Fibroblast of lung (primary cell): ENCODE measurements around the gene FUBP1. TPM values are rescaled to one million over a fixed set of nuclear protein-coding genes. Genes with fewer than 3 reads are reported as not detected.

Source experiments
- DNase-seq, 2 donors: peaks; one replicate each; pipeline versions ENCODE4 v3.0.0 to v3.0.0-alpha.2; 2010; ENCODE audit warnings: low read depth in 2 of 2
- H2AFZ ChIP-seq: 2 replicates; pipeline ENCODE4 v1.5.1; 2012; ENCODE audit warnings: low read length, control low read depth, inconsistent platforms
- H3K27ac ChIP-seq: 2 replicates; pipeline ENCODE4 v1.5.1; 2011; ENCODE audit warnings: low read length, control low read depth; ENCODE audit not compliant: insufficient read depth
- H3K27me3 ChIP-seq: 2 replicates; pipeline ENCODE4 v1.5.1; 2011; ENCODE audit warnings: mild to moderate bottlenecking, low read length; ENCODE audit not compliant: control insufficient read depth, insufficient read depth
- H3K36me3 ChIP-seq: 2 replicates; pipeline ENCODE4 v1.5.1; 2011; ENCODE audit warnings: low read length; ENCODE audit not compliant: control insufficient read depth, insufficient read depth
- H3K4me1 ChIP-seq: 2 replicates; pipeline ENCODE4 v1.5.1; 2011; ENCODE audit warnings: low read length; ENCODE audit not compliant: control insufficient read depth, insufficient read depth; ENCODE audit errors: extremely low read depth
- H3K4me2 ChIP-seq: 2 replicates; pipeline ENCODE4 v1.5.1; 2011; ENCODE audit warnings: low read length, control low read depth; ENCODE audit not compliant: insufficient read depth; ENCODE audit errors: extremely low read depth
- H3K4me3 ChIP-seq, 4 experiments: fragments of 200-600 bp in 1 of 4; sonication (generic) in 1 of 4; replicated peaks in 1 of 4; 2 replicates each; pipeline ENCODE4 v1.5.1; 2011 to 2016; ENCODE audit warnings: low read length in 4 of 4, low read depth in 3 of 4, mild to moderate bottlenecking in 3 of 4, control low read depth in 2 of 4, inconsistent platforms in 1 of 4, mixed read lengths in 1 of 4; ENCODE audit not compliant: insufficient read depth in 1 of 4; ENCODE audit errors: control extremely low read depth in 1 of 4
- H3K79me2 ChIP-seq: 2 replicates; pipeline ENCODE4 v1.5.1; 2012; ENCODE audit warnings: mild to moderate bottlenecking, low read length, inconsistent platforms; ENCODE audit not compliant: control insufficient read depth, insufficient read depth
- H3K9ac ChIP-seq: 2 replicates; pipeline ENCODE4 v1.5.1; 2011; ENCODE audit warnings: mild to moderate bottlenecking, low read length, control low read depth; ENCODE audit not compliant: insufficient read depth
- H3K9me3 ChIP-seq: 2 replicates; pipeline ENCODE4 v1.5.1; 2012; ENCODE audit warnings: low read depth, low read length; ENCODE audit not compliant: control insufficient read depth, insufficient read depth
- H4K20me1 ChIP-seq: 2 replicates; pipeline ENCODE4 v1.5.1; 2011; ENCODE audit warnings: low read length; ENCODE audit not compliant: control insufficient read depth, insufficient read depth; ENCODE audit errors: extremely low read depth
- CTCF ChIP-seq, 2 donors: IDR thresholded peaks in 1 of 2; conservative IDR thresholded peaks in 1 of 2; 1 replicate in 1 of 2; 2 replicates in 1 of 2; pipeline ENCODE4 v1.5.1; 2011 to 2012; ENCODE audit warnings: low read length in 2 of 2, control low read depth in 1 of 2, inconsistent platforms in 1 of 2, low read depth in 1 of 2, mild to moderate bottlenecking in 1 of 2
- EZH2 ChIP-seq: IDR thresholded peaks from 2 replicates; pipeline ENCODE4 v1.5.1; 2012; ENCODE audit warnings: low read length, control low read depth, mild to moderate bottlenecking; ENCODE audit errors: missing control alignments
- polyA plus RNA-seq, 2 donors: library from polyadenylated mRNA; depleted of rRNA in 1 of 2; stranded (reverse) in 1 of 2; unstranded in 1 of 2; fragments of >200 nt; gene quantifications; 2 replicates each; pipeline ENCODE4 v1.2.1, GENCODE V29; 2011 to 2012; ENCODE audit warnings: missing spikeins in 1 of 2
- total RNA-seq: library from RNA; depleted of rRNA; stranded (reverse); fragments of >200 nt; gene quantifications from 2 replicates; pipeline ENCODE4 v1.2.1, GENCODE V29; 2014

Gene FUBP1
- total and polyA plus RNA-seq, 2 donors (not counting 1 experiment from before 2014, with no cell fraction given), result 99.4 to 102 TPM

GRCh38 chr1:78005755-78006154, 26.9 kb upstream of the FUBP1 start:
- H3K9me3 ChIP-seq, result no peaks in the 10 kb centered on the region
- H3K9ac ChIP-seq, result peak overlapping the region; percentile 66
- H2AFZ ChIP-seq, result no peak overlapping the region
- peaks cover 58% of the 10 kb centered on the region for H3K79me2 ChIP-seq
- H3K4me1 ChIP-seq, result peaks cover 4% of the 10 kb centered on the region
- H3K4me2 ChIP-seq, result peak overlapping the region; percentile 44
- peak overlapping the region; percentile 52 to 99 (median 74) for H3K4me3 ChIP-seq
- H3K27ac ChIP-seq, result peak overlapping the region; percentile 90
- H4K20me1 ChIP-seq, result no peaks in the 10 kb centered on the region
- TF ChIP-seq CTCF (conservative IDR thresholded peaks at IDR 0.05 in 1 of 2, IDR thresholded peaks at IDR 0.05 in 1 of 2; ENCODE audit: low read depth in 1 of 2, low read length in 2 of 2), result no peak
- no peak for TF ChIP-seq EZH2
- no peaks in the 10 kb centered on the region for H3K27me3 ChIP-seq
- no peaks in the 10 kb centered on the region for H3K36me3 ChIP-seq
- peak; percentile 90 to 97 for DNase-seq

GRCh38 chr1:78005448-78005722, 26.5 kb upstream of the FUBP1 start:
- Histone ChIP-seq H3K79me2 (peaks cover 54% of the 10 kb centered on the region), H3K4me2 (peak overlapping the region; percentile 26)

GRCh38 chr1:78004719-78005447, 26.0 kb upstream of the FUBP1 start, which contains the start of gene DNAJB4:
Gene DNAJB4, plus strand, starts transcription at chr1:78004939. Its CDS starts 172 bp downstream, at chr1:78005111.
- H3K4me1 ChIP-seq, result peaks cover 4% of the 10 kb centered on the region
- H3K4me3 ChIP-seq, result peak within 1 kb of the TSS; percentile 52 to 99 (median 74)
- peak within 1 kb of the TSS; percentile 59 for H3K4me2 ChIP-seq
- H3K79me2 ChIP-seq, result peaks cover 49% of the 10 kb centered on the region
- H3K36me3 ChIP-seq, result no peaks in the 10 kb centered on the region
- peak within 1 kb of the TSS; percentile 90 for H3K27ac ChIP-seq
- H2AFZ ChIP-seq, result no peak within 1 kb of the TSS
- no peak for TF ChIP-seq CTCF (conservative IDR thresholded peaks at IDR 0.05 in 1 of 2, IDR thresholded peaks at IDR 0.05 in 1 of 2; ENCODE audit: low read depth in 1 of 2, low read length in 2 of 2)
- no peaks in the 10 kb centered on the region for H3K9me3 ChIP-seq
- H3K9ac ChIP-seq, result peak within 1 kb of the TSS; percentile 66
- no peaks in the 10 kb centered on the region for H4K20me1 ChIP-seq
- H3K27me3 ChIP-seq, result no peaks in the 10 kb centered on the region
- peak; percentile 98 to 99 for DNase-seq

More at GRCh38 chr1:78005448-78005722, 26.5 kb upstream of the FUBP1 start:
- Histone ChIP-seq H3K4me1 (peaks cover 4% of the 10 kb centered on the region), H3K9me3 (no peaks in the 10 kb centered on the region), H3K9ac (peak overlapping the region; percentile 66), H3K27ac (peak overlapping the region; percentile 90), H3K4me3 (peak overlapping the region; percentile 52 to 99 (median 74)), H2AFZ (no peak overlapping the region), H3K27me3 (no peaks in the 10 kb centered on the region), H4K20me1 (no peaks in the 10 kb centered on the region), H3K36me3 (no peaks in the 10 kb centered on the region)
- no peak for DNase-seq
- TF ChIP-seq CTCF (conservative IDR thresholded peaks at IDR 0.05 in 1 of 2, IDR thresholded peaks at IDR 0.05 in 1 of 2; ENCODE audit: low read depth in 1 of 2, low read length in 2 of 2) (no peak), EZH2 (no peak)
